A549 treated with RU486 at 1 μM for 4 hours (cell line): Measurements from ENCODE around the gene HNRNPAB. TPM values are rescaled to one million over a fixed set of nuclear protein-coding genes. Genes with fewer than 3 reads are reported as not detected.

Experiments
- total RNA-seq: library from RNA; stranded (reverse); fragments of 200-300 nt; extraction: Qiagen RNA extraction; gene quantifications from 5 replicates; pipeline ENCODE4 v1.2.3, GENCODE V29; 2022; ENCODE audit warnings: low read depth

The HNRNPAB gene
- 306 to 379 TPM (median 334 TPM) in 5 replicates for total RNA-seq

DNA sequence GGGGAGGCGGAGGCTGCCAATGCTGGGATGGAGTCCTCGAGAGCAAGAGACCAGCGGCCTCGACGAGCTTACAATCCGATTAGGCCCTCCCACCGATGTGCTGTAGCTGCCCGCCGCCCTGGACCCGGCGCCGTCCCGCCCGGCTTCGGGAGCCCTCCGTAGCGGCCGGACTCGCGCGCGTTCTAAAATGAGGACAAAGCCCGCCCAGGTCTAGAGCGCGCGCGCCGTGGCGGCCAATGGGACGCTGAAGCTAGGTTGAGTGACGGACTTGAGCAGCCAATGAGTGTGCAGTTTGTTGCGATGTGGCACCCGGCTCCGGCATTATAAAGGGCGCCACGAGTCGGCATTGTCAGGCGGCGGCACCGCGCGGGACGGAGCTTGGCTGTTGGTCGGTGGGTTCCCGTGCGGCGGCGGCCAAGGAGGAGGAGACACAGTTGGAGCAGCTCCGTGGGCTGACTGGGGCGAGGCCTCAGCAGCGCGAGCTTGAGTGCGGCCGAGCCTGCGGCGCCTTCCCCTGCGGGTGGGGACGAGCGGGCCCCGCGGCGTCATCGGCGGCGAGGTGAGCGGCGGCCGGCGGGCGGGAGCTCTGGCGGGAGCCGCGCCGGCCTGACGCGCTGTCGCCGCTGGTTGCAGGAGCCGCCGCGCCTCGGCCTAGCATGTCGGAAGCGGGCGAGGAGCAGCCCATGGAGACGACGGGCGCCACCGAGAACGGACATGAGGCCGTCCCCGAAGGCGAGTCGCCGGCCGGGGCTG, at the start of gene HNRNPAB:
TSS of gene HNRNPAB (plus strand) at position 352 of the 753 bp plus-strand sequence. CDS start at position 657, 305 bp downstream.

DNA sequence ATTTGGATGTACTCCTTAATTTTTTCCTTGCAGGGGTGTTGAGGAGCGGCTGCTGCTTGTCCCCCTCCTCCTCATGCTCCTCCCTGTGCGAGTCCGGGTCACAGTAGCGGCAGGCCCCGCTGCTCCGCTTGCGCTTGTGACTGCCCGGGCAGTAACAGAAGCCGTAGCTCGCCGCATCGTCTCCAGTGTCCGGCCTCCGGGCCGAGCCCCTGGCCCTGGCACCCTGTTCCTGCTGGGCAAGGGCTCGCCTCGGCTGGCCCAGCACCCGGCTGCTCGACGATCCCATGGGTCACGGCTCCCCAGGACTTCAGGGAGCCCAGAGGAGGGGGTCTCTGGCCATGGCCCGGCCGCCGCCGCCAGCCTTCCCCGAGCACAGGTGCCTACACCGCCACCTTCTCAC, 17.3 kb upstream of the HNRNPAB start, which contains the start of gene GMCL2:
TSS of gene GMCL2 (minus strand) at position 358 of the 400 bp plus-strand sequence. CDS start at position 286, 72 bp downstream.

GRCh38 chr5:178232124-178232919, 28.0 kb downstream of the HNRNPAB start, which contains the start of gene PHYKPL:
Gene PHYKPL, minus strand, starts transcription at chr5:178232802. Its CDS starts 252 bp downstream, at chr5:178232550.

Other genes with a start within 250 kb of the HNRNPAB start
- gene PROP1, start 208.3 kb upstream of the HNRNPAB start, total RNA-seq = not detected in 5 replicates
- 1.1 to 1.4 TPM (median 1.3 TPM) in 5 replicates for gene N4BP3, start 91.0 kb upstream of the HNRNPAB start, total RNA-seq
- gene RMND5B, start 73.5 kb upstream of the HNRNPAB start, total RNA-seq = 18.8 to 29.5 TPM (median 26.2 TPM) in 5 replicates
- gene NHP2, start 50.6 kb upstream of the HNRNPAB start, total RNA-seq = 398 to 503 TPM (median 423 TPM) in 5 replicates
- gene GMCL2, start 17.2 kb upstream of the HNRNPAB start, total RNA-seq = not detected in 5 replicates
- 6.3 to 9.1 TPM (median 7.7 TPM) in 5 replicates for gene PHYKPL, start 28.3 kb downstream of the HNRNPAB start, total RNA-seq